Lung (tissue), 12 donors: ENCODE data around the gene MAPK8IP2. TPM values are rescaled to one million over a fixed set of nuclear protein-coding genes. Genes with fewer than 3 reads are reported as not detected.

Source experiments
- ATAC-seq: fragments of 200-7000 bp; cut with Tn5 transposase; one replicate; pipeline ENCODE4 v1.9.1; 2020; ENCODE audit warnings: moderate number of reproducible peaks; ENCODE audit not compliant: insufficient read depth, low FRiP score
- DNase-seq, 3 donors: peaks; one replicate each; pipeline ENCODE4 v3.0.0-alpha.2; 2013 to 2017
- H3K27ac ChIP-seq, 2 donors: one replicate each; pipeline ENCODE4 v1.5.1; 2013; ENCODE audit warnings: mild to moderate bottlenecking in 2 of 2, moderate library complexity in 2 of 2, control low read depth in 1 of 2, inconsistent platforms in 1 of 2, low read depth in 1 of 2, low read length in 1 of 2
- H3K27me3 ChIP-seq, 3 donors: one replicate each; pipeline ENCODE4 v1.5.1; 2013; ENCODE audit warnings: low read length in 2 of 3; ENCODE audit not compliant: control insufficient read depth in 3 of 3, insufficient read depth in 3 of 3
- H3K36me3 ChIP-seq, 4 donors: one replicate each; pipeline ENCODE4 v1.5.1; 2013; ENCODE audit warnings: low read length in 4 of 4, mild to moderate bottlenecking in 1 of 4, moderate library complexity in 1 of 4; ENCODE audit not compliant: control insufficient read depth in 4 of 4, insufficient read depth in 4 of 4
- H3K4me1 ChIP-seq, 5 donors: one replicate each; pipeline ENCODE4 v1.5.1; 2013; ENCODE audit warnings: low read length in 5 of 5, mild to moderate bottlenecking in 2 of 5, moderate library complexity in 1 of 5; ENCODE audit not compliant: control insufficient read depth in 5 of 5, insufficient read depth in 5 of 5
- H3K4me3 ChIP-seq: one replicate; pipeline ENCODE4 v1.5.1; 2013; ENCODE audit warnings: mild to moderate bottlenecking, control low read depth, moderate library complexity
- H3K9ac ChIP-seq, 2 donors: one replicate each; pipeline ENCODE4 v1.5.1; 2013; ENCODE audit warnings: low read length in 2 of 2, control low read depth in 1 of 2; ENCODE audit not compliant: insufficient read depth in 1 of 2
- H3K9me3 ChIP-seq, 4 donors: one replicate each; pipeline ENCODE4 v1.5.1; 2013; ENCODE audit warnings: low read length in 3 of 4, mild to moderate bottlenecking in 1 of 4, moderate library complexity in 1 of 4; ENCODE audit not compliant: control insufficient read depth in 4 of 4, insufficient read depth in 3 of 4
- WGBS, 2 donors: extraction: QIAGEN DNeasy Blood & Tissue Kit; methylation state at CpG; one replicate each; pipeline ENCODE4 v1.1.7; 2013; 5-methylcytosine and 5-hydroxymethylcytosine counted together
- polyA plus RNA-seq, 2 donors: library from polyadenylated mRNA; stranded (reverse); fragments of 200-250 nt; gene quantifications; one replicate each; pipeline ENCODE4 v1.2.1, GENCODE V29; 2013
- total RNA-seq, 2 donors: library from RNA; depleted of rRNA in 1 of 2; stranded (reverse); fragments of >200 nt in 1 of 2; gene quantifications; one replicate each; pipeline ENCODE4 v1.2.1, GENCODE V29; 2014 to 2021
- TF ChIP-seq, protein P1 (sequence below): IDR thresholded peaks from 2 replicates; pipeline ENCODE4 v1.5.1; 2012; ENCODE audit warnings: mild to moderate bottlenecking; ENCODE audit errors: control extremely low read depth, extremely low read depth
- donor health status: control.
- donor health status: control.
- donor health status: Bipolar disorder and iron deficiency.
- donor health status: healthy.
- donor health status: DM: yes; HTN: yes; CAD: no.

MAPK8IP2 gene
- total and polyA plus RNA-seq, 4 donors = 0.91 to 2.7 (median 1.1) TPM

DNA sequence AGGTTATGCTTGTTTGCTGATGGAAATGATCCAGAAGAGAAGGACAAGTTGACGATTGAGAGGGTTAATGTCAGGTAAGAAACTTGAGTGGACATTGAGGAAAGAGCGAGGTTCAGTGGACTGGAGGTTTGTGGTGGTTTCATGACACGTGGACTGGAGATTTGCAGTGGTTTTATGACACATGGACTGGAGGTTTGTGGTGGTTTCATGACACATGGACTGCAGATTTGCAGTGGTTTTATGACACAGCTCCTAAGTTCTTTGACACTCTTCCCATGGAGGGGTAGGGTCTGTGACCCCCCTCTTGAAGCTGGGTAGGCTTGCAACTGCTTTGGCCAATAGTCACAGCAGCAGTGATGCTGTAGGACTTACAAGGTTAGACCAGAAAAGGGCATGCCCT lies 5.4 kb upstream of the MAPK8IP2 start:
- TF ChIP-seq, protein P1, sequence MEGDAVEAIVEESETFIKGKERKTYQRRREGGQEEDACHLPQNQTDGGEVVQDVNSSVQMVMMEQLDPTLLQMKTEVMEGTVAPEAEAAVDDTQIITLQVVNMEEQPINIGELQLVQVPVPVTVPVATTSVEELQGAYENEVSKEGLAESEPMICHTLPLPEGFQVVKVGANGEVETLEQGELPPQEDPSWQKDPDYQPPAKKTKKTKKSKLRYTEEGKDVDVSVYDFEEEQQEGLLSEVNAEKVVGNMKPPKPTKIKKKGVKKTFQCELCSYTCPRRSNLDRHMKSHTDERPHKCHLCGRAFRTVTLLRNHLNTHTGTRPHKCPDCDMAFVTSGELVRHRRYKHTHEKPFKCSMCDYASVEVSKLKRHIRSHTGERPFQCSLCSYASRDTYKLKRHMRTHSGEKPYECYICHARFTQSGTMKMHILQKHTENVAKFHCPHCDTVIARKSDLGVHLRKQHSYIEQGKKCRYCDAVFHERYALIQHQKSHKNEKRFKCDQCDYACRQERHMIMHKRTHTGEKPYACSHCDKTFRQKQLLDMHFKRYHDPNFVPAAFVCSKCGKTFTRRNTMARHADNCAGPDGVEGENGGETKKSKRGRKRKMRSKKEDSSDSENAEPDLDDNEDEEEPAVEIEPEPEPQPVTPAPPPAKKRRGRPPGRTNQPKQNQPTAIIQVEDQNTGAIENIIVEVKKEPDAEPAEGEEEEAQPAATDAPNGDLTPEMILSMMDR = no peak
- Histone ChIP-seq H3K9me3 (no peaks in the 10 kb centered on the region), H3K36me3 (no peaks in the 10 kb centered on the region), H3K4me1 (peaks cover 0 to 2% (median 0%) of the 10 kb centered on the region in 5 donors), H3K27ac (no peak overlapping the region), H3K4me3 (no peak overlapping the region), H3K9ac (no peak overlapping the region), H3K27me3 (peaks cover 0 to 6% (median 4%) of the 10 kb centered on the region in 3 donors)
- DNase-seq = no peak
- ATAC-seq = no peak
- 90 to 91% methylated on average over 3 of the region's 3 CpGs for WGBS, 2 donors

DNA sequence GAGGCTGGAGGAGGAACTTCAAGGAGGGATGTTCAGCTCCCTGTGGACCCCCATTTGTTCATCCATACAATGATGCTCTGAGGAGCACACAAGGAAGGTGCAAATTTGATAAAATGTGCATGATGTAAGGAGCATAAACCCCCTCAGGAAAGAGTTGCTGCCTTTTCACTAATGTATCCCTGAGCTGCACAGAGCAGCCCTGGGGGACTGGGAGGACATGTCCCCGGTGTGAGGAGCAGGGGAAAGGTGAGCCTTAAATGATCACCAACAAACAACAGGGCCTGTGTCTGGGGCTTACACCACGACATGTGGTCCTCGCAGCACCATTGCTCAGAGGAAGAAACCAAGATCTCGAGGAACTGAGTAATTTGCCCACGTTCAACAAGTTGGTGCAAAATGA lies 3.5 kb upstream of the MAPK8IP2 start:
- DNase-seq (no peak), ATAC-seq (no peak)

DNA sequence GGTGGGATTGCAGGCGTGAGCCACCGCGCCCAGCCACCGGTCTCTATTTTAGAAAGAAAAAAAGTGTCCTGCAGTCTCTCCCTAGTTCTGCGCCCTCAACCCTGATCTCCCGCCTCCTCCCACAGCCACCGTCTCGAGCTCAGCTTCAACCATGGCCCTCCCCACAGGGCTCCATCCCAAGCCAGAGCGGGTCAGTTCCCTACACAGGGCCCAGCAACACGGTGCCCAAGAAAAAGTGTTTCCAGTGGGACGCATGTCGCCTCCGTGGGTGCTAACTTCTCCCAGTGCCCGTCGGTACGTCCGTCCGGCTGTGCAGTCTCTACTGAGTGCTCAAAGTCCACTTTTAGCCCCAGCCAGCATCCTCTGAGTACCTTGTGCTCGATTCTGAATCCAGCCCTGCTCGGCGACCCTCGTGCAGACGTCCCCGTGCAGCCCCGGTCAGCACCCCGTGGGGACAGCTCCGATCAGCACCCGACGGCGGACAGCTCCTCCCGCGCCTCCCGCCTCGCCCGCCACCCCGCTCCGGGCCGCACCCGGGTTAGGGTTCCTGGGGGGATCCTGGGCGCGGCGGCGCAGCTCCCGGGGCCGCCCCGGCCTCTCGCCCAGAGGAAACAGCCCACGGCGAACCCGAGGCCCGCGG lies 657 bp upstream of the MAPK8IP2 start:
- 14 to 19% methylated on average over 46 to 52 of the region's 52 CpGs for WGBS, 2 donors
- peaks cover 18 to 33% (median 22%) of the 10 kb centered on the region in 3 donors for H3K27me3 ChIP-seq
- no peak overlapping the region for H3K4me3 ChIP-seq
- H3K4me1 ChIP-seq = peaks cover 0 to 5% (median 0%) of the 10 kb centered on the region in 5 donors
- H3K9me3 ChIP-seq = peaks cover 0 to 6% (median 0%) of the 10 kb centered on the region in 4 donors
- DNase-seq (peak; percentile 56 to 75 (median 71)), ATAC-seq (peak; percentile 54)
- TF ChIP-seq, protein P1 = no peak
- no peak overlapping the region for H3K9ac ChIP-seq
- no peak overlapping the region for H3K27ac ChIP-seq
- H3K36me3 ChIP-seq = no peaks in the 10 kb centered on the region

More for the DNA sequence above, 3.5 kb upstream of the MAPK8IP2 start:
- H3K27ac ChIP-seq = no peak overlapping the region
- H3K27me3 ChIP-seq = peaks cover 0 to 17% (median 8%) of the 10 kb centered on the region in 3 donors
- no peak overlapping the region for H3K9ac ChIP-seq
- TF ChIP-seq, protein P1 = no peak
- no peaks in the 10 kb centered on the region for H3K9me3 ChIP-seq
- H3K36me3 ChIP-seq = no peaks in the 10 kb centered on the region
- no peak overlapping the region for H3K4me3 ChIP-seq
- peaks cover 0 to 5% (median 0%) of the 10 kb centered on the region in 5 donors for H3K4me1 ChIP-seq
- 80 to 95% methylated on average over 5 of the region's 5 CpGs for WGBS, 2 donors
